IMR-90 (cell line): Measurements from ENCODE around the gene DPP6. TPM values are rescaled to one million over a fixed set of nuclear protein-coding genes. Genes with fewer than 3 reads are reported as not detected.

ENCODE experiments used
- ATAC-seq: fragments of 200-7000 bp; cut with Tn5 transposase; 2 replicates; pipeline ENCODE4 v1.9.1; 2020; ENCODE audit warnings: low read depth, mild to moderate bottlenecking, moderate library complexity
- BruUV-seq: library from RNA; stranded (reverse); fragments of 400-500 nt; replicated peaks from 2 replicates; lab custom pipeline; 2021; lab: Mats Ljungman, UMichigan
- CTCF ChIA-PET: fragments of 300-600 bp; formaldehyde crosslinking; extraction: SDS; loops from one replicate; lab custom pipeline; 2021; ENCODE audit warnings: antibody characterized with exemption; lab: Yijun Ruan, JAX
- POLR2A ChIA-PET: fragments of 300-600 bp; sonication (Branson Sonifier 250); formaldehyde crosslinking; loops from one replicate; lab custom pipeline; 2022; ENCODE audit warnings: antibody characterized with exemption; ENCODE audit not compliant: unreplicated experiment; lab: Charles Lee
- DNase-seq: peaks from one replicate; pipeline ENCODE4 v3.0.0; 2013
- H2AFZ ChIP-seq: replicated peaks from 2 replicates; pipeline ENCODE3; 2013; ENCODE audit warnings: low read length, mild to moderate bottlenecking; ENCODE audit not compliant: poor library complexity
- H2AK5ac ChIP-seq: 2 replicates; pipeline ENCODE4 v1.6.1; 2013; ENCODE audit warnings: low read depth, low read length, inconsistent platforms
- H2AK9ac ChIP-seq: replicated peaks from 2 replicates; pipeline ENCODE3; 2013; ENCODE audit warnings: mild to moderate bottlenecking, low read depth, low read length, moderate library complexity; ENCODE audit not compliant: poor library complexity
- H2BK120ac ChIP-seq: 2 replicates; pipeline ENCODE4 v1.6.1; 2013; ENCODE audit warnings: low read depth, low read length, inconsistent platforms
- H2BK15ac ChIP-seq: 3 replicates; pipeline ENCODE4 v1.6.1; 2013; ENCODE audit warnings: low read depth, low read length, inconsistent platforms
- H2BK20ac ChIP-seq: 2 replicates; pipeline ENCODE4 v1.6.1; 2013; ENCODE audit warnings: low read depth, mild to moderate bottlenecking, inconsistent platforms, low read length, moderate library complexity
- H2BK5ac ChIP-seq: 2 replicates; pipeline ENCODE4 v1.6.1; 2013; ENCODE audit warnings: mild to moderate bottlenecking, low read depth, low read length, inconsistent platforms; ENCODE audit not compliant: poor library complexity, severe bottlenecking
- H3K14ac ChIP-seq: replicated peaks from 2 replicates; pipeline ENCODE4 v1.6.1; 2013; ENCODE audit warnings: low read depth, low read length, inconsistent platforms
- H3K18ac ChIP-seq: 2 replicates; pipeline ENCODE4 v1.6.1; 2013; ENCODE audit warnings: low read depth, low read length, control low read depth
- H3K23ac ChIP-seq: 2 replicates; pipeline ENCODE4 v1.6.1; 2013; ENCODE audit warnings: low read depth, low read length, inconsistent platforms
- H3K27ac ChIP-seq: 2 replicates; pipeline ENCODE4 v1.5.1; 2013; ENCODE audit warnings: mild to moderate bottlenecking, control low read depth, low read length; ENCODE audit not compliant: insufficient read depth
- H3K27me3 ChIP-seq: 2 replicates; pipeline ENCODE4 v1.6.1; 2013; ENCODE audit warnings: low read length; ENCODE audit not compliant: control insufficient read depth, insufficient read depth
- H3K36me3 ChIP-seq: 2 replicates; pipeline ENCODE4 v1.6.1; 2013; ENCODE audit warnings: low read length, mixed read lengths; ENCODE audit not compliant: control insufficient read depth, insufficient read depth
- H3K4ac ChIP-seq: 2 replicates; pipeline ENCODE4 v1.6.1; 2013; ENCODE audit warnings: low read depth, low read length, inconsistent platforms
- H3K4me1 ChIP-seq: 2 replicates; pipeline ENCODE4 v1.6.1; 2013; ENCODE audit warnings: low read length, mixed read lengths; ENCODE audit not compliant: control insufficient read depth, insufficient read depth
- H3K4me2 ChIP-seq: 2 replicates; pipeline ENCODE4 v1.6.1; 2013; ENCODE audit warnings: low read depth, mild to moderate bottlenecking, control low read depth, low read length, moderate library complexity
- H3K4me3 ChIP-seq: 2 replicates; pipeline ENCODE4 v1.5.1; 2013; ENCODE audit warnings: low read depth, mild to moderate bottlenecking, control low read depth, low read length, moderate library complexity; ENCODE audit not compliant: insufficient read depth
- H3K56ac ChIP-seq: 2 replicates; pipeline ENCODE4 v1.6.1; 2013; ENCODE audit warnings: low read length, inconsistent platforms; ENCODE audit not compliant: insufficient read depth; ENCODE audit errors: extremely low read depth
- H3K79me1 ChIP-seq, 2 experiments: 2 replicates each; pipeline ENCODE4 v1.6.1; 2013; ENCODE audit warnings: low read length in 2 of 2, inconsistent platforms in 1 of 2, low read depth in 1 of 2
- H3K9ac ChIP-seq: 2 replicates; pipeline ENCODE4 v1.6.1; 2013; ENCODE audit warnings: low read depth, low read length, control low read depth
- H3K9me1 ChIP-seq: 2 replicates; pipeline ENCODE4 v1.6.1; 2013; ENCODE audit warnings: low read length, inconsistent platforms; ENCODE audit not compliant: insufficient read depth
- H3K9me3 ChIP-seq: 2 replicates; pipeline ENCODE4 v1.6.1; 2013; ENCODE audit warnings: low read length; ENCODE audit not compliant: control insufficient read depth, insufficient read depth
- H4K20me1 ChIP-seq: 2 replicates; pipeline ENCODE4 v1.6.1; 2013; ENCODE audit warnings: low read length, inconsistent platforms; ENCODE audit not compliant: insufficient read depth
- H4K5ac ChIP-seq: 2 replicates; pipeline ENCODE4 v1.6.1; 2013; ENCODE audit warnings: mild to moderate bottlenecking, low read depth, low read length, control low read depth
- H4K8ac ChIP-seq, 2 experiments: 2 replicates each; pipeline ENCODE4 v1.6.1; 2013; ENCODE audit warnings: low read depth in 2 of 2, low read length in 2 of 2, control low read depth in 1 of 2, inconsistent platforms in 1 of 2
- H4K91ac ChIP-seq: 2 replicates; pipeline ENCODE4 v1.6.1; 2013; ENCODE audit warnings: low read depth, low read length, inconsistent platforms; ENCODE audit not compliant: insufficient read depth
- NFE2L2 ChIP-seq: fragments of 150-350 bp; IDR thresholded peaks from 2 replicates; pipeline ENCODE4 v1.6.1; 2016; ENCODE audit warnings: low read depth, mild to moderate bottlenecking, low read length
- POLR2A ChIP-seq: IDR thresholded peaks from 2 replicates; pipeline ENCODE4 v1.6.1; 2012; ENCODE audit warnings: mild to moderate bottlenecking, low read depth, low read length
- RCOR1 ChIP-seq: IDR thresholded peaks from 2 replicates; pipeline ENCODE4 v1.6.1; 2012; ENCODE audit warnings: mild to moderate bottlenecking, low read length, improper control_type of control experiment; ENCODE audit not compliant: insufficient replicate concordance
- SMC3 ChIP-seq: fragments of 150-350 bp; IDR thresholded peaks from 2 replicates; pipeline ENCODE4 v1.6.1; 2016; ENCODE audit warnings: low read depth, mild to moderate bottlenecking, antibody characterized with exemption, low read length, moderate library complexity
- WGBS, 2 experiments: methylation state at CpG; one replicate each; pipeline versions ENCODE4 v1.1.5 to v1.1.7; 2013; ENCODE audit warnings: missing lambda C conversion rate in 2 of 2; ENCODE audit not compliant: insufficient read length in 1 of 2; ENCODE audit errors: extremely low coverage in 2 of 2; 5-methylcytosine and 5-hydroxymethylcytosine counted together
- dilution Hi-C: fragments of 300-500 bp; cut with HindIII; formaldehyde crosslinking; loops from one replicate; pipeline ENCODE4 v1.14.3; 2018; ENCODE audit warnings: low sequenced_read_pairs; ENCODE audit not compliant: unreplicated experiment
- in situ Hi-C: fragments of 300-500 bp; cut with MboI; formaldehyde crosslinking; loops from 3 replicates; pipeline ENCODE4 v1.14.3; 2019; ENCODE audit warnings: low sequenced_read_pairs, inconsistent platforms, mixed read lengths
- intact Hi-C: fragments of 100-400 bp; cut with micrococcal nuclease; formaldehyde crosslinking; loops from 2 replicates; pipeline ENCODE4 v1.10.0; 2022
- polyA plus RNA-seq, 3 experiments: library from polyadenylated mRNA; depleted of rRNA; stranded (reverse); fragments of >200 nt; gene quantifications; 2 replicates each; pipeline ENCODE4 v1.2.3, GENCODE V29; 2012; ENCODE audit warnings: low replicate concordance in 1 of 3
- total RNA-seq: library from RNA; depleted of rRNA; stranded (reverse); fragments of >200 nt; gene quantifications from 2 replicates; pipeline ENCODE4 v1.2.3, GENCODE V29; 2012

The DPP6 gene
- total and polyA plus RNA-seq, 2 of the 4 experiments (the other 2 are of a cell fraction): not detected

DNA sequence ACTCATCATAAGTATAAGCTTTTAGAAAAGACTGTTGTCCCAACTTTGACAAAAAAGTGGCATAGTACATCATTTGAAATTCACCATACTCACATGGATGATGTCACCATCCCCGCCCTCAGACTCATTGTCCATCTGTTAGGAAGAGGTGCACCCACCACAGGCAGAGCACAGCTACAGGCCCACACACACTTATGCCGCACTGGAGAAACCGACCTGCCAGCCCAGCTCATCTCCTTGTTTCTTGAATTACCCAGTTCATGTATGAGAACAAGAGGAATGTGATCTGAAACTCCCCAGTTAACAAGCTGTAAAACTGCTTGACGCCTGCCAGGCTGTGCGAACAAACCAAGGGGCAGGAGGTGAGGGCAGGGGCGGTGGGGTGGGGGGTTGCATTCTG is 312.0 kb downstream of the DPP6 start:
- Histone ChIP-seq H4K8ac (no peak overlapping the region), H2BK20ac (no peak overlapping the region), H3K27me3 (no peaks in the 10 kb centered on the region), H3K14ac (no peak overlapping the region), H3K4me1 (no peaks in the 10 kb centered on the region), H2BK5ac (no peak overlapping the region), H4K20me1 (no peaks in the 10 kb centered on the region), H3K36me3 (no peaks in the 10 kb centered on the region), H2AK9ac (no peak overlapping the region), H3K9me1 (no peaks in the 10 kb centered on the region), H3K79me1 (no peaks in the 10 kb centered on the region), H3K18ac (no peak overlapping the region), H3K9me3 (peaks cover 25% of the 10 kb centered on the region), H3K4me2 (no peak overlapping the region), H3K23ac (no peak overlapping the region), H2BK15ac (no peak overlapping the region), H2BK120ac (no peak overlapping the region), H3K27ac (no peak overlapping the region), H4K5ac (no peak overlapping the region), H3K9ac (no peak overlapping the region), H3K56ac (no peak overlapping the region), H3K4me3 (no peak overlapping the region), H2AK5ac (no peak overlapping the region), H4K91ac (no peak overlapping the region), H2AFZ (no peak overlapping the region), H3K4ac (no peak overlapping the region)
- in situ Hi-C loops (no loop called here), dilution Hi-C loops (no loop called here), intact Hi-C loops (no loop called here)
- ChIA-PET CTCF (no interaction called here), POLR2A (no interaction called here)
- no peak for TF ChIP-seq NFE2L2
- TF ChIP-seq POLR2A: no peak
- TF ChIP-seq RCOR1: no peak
- TF ChIP-seq SMC3: no peak
- no CpG with 5 or more reads among the region's 6 CpGs for WGBS, 2 experiments
- ATAC-seq (no peak), DNase-seq (no peak)
- BruUV-seq: no TSS peak
